ENCODE measurements around the gene MAMLD1. TPM values are rescaled to one million over a fixed set of nuclear protein-coding genes. Genes with fewer than 3 reads are reported as not detected.
A peak's percentile ranks its signal among the peaks of the same experiment; 100 is the strongest.

MAMLD1 gene
- total and polyA plus RNA-seq, 3 experiments from 2014 or later: 1.8 to 7.3 (median 6.2) TPM

- no peaks in the 10 kb centered on the region for H3K4me1 Mint-ChIP-seq
- no peaks in the 10 kb centered on the region for H3K4me1 ChIP-seq (ENCODE audit: insufficient read depth, low read length)
- H3K9me3 Mint-ChIP-seq: peaks cover 0 to 3% (median 0%) of the 10 kb centered on the region in 5 donors
- no peak overlapping the region for H3K4me3 ChIP-seq (ENCODE audit: low read length)
- ChIA-PET CTCF (no interaction called here), POLR2A (no interaction called here)
- no peaks in the 10 kb centered on the region for H3K36me3 ChIP-seq (ENCODE audit: insufficient read depth, low read length)
- DNase-seq: no peak
- no peaks in the 10 kb centered on the region for H3K36me3 Mint-ChIP-seq
- peaks cover 0 to 4% of the 10 kb centered on the region in 2 donors for H3K27me3 Mint-ChIP-seq
- no peak overlapping the region for H3K27ac Mint-ChIP-seq
- no peak overlapping the region for H3K27ac ChIP-seq (ENCODE audit: low read depth, low read length)
- no peak overlapping the region for H3K4me3 Mint-ChIP-seq
- no peaks in the 10 kb centered on the region for H3K27me3 ChIP-seq (ENCODE audit: insufficient read depth, low read length, poor library complexity, severe bottlenecking)
- H3K9me3 ChIP-seq (ENCODE audit: low read length): no peaks in the 10 kb centered on the region
These were observed 36.4 kb upstream of the MAMLD1 start for GRCh38 chrX:150326541-150327247.

DNA sequence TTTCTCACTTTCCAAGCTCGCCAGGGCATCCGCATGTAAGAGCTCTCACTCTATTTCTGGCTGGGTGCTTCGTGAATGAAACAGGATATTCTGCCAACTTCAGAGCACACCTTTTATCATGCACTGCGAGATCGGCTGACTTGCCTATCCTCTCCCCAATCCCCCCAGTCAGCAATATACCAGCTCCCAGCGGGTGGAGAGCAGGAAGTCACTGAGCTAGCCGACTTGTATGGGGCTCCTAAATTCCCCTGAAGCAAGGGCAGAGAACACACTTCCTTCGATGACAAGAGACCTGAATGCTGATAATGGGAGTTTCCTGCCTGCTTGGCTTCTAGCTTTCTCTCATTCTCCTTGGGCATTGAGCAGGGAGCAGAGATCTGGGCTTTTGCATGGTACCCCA is 33.8 kb upstream of the MAMLD1 start:
- Histone ChIP-seq H3K4me3 (ENCODE audit: low read length) (no peak overlapping the region), H3K36me3 (ENCODE audit: insufficient read depth, low read length) (no peaks in the 10 kb centered on the region), H3K27ac (ENCODE audit: low read depth, low read length) (no peak overlapping the region), H3K9me3 (ENCODE audit: low read length) (no peaks in the 10 kb centered on the region), H3K4me1 (ENCODE audit: insufficient read depth, low read length) (no peaks in the 10 kb centered on the region), H3K27me3 (ENCODE audit: insufficient read depth, low read length, poor library complexity, severe bottlenecking) (no peaks in the 10 kb centered on the region)
- POLR2A ChIA-PET: no interaction called here
- CTCF ChIA-PET: no interaction called here
- Mint-ChIP-seq H3K27ac (no peak overlapping the region), H3K36me3 (no peaks in the 10 kb centered on the region), H3K27me3 (peaks cover 0 to 7% of the 10 kb centered on the region in 2 donors), H3K4me3 (no peak overlapping the region), H3K9me3 (no peaks in the 10 kb centered on the region), H3K4me1 (peaks cover 12 to 17% (median 15%) of the 10 kb centered on the region in 3 donors)
- no peak for DNase-seq

- ChIA-PET POLR2A (no interaction called here), CTCF (no interaction called here)
These were observed 33.2 kb upstream of the MAMLD1 start for GRCh38 chrX:150329868-150330267.

DNA sequence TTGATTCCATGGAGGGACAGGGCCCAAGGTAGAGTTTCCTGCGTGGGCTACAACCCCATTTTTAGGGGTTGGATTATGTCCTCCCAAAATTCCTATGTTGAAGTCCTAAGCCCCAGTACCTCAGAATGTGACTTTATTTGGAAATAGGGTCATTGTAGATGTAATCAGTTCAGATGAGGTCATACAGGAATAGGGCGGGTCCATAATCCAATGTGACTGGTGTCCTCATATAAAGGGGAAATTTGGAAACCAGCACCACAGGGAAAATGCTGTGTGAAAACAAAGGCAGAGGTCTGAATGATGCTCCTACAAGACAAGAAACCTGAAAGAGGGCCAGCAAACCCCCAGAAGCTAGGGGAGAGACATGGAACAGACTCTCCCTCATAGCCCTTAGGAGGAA is 31.1 kb upstream of the MAMLD1 start:
- ChIA-PET POLR2A (no interaction called here), CTCF (no interaction called here)
- no peak overlapping the region for H3K4me3 ChIP-seq (ENCODE audit: low read length)
- no peaks in the 10 kb centered on the region for H3K4me1 ChIP-seq (ENCODE audit: insufficient read depth, low read length)
- no peak for DNase-seq
- Mint-ChIP-seq H3K9me3 (no peaks in the 10 kb centered on the region), H3K27me3 (peaks cover 0 to 8% of the 10 kb centered on the region in 2 donors), H3K27ac (peak overlapping the region in 1 of 8 donors; percentile 33), H3K4me1 (peaks cover 12 to 17% (median 15%) of the 10 kb centered on the region in 3 donors), H3K4me3 (no peak overlapping the region), H3K36me3 (no peaks in the 10 kb centered on the region)
- H3K27me3 ChIP-seq (ENCODE audit: insufficient read depth, low read length, poor library complexity, severe bottlenecking): no peaks in the 10 kb centered on the region
- no peaks in the 10 kb centered on the region for H3K36me3 ChIP-seq (ENCODE audit: insufficient read depth, low read length)
- no peak overlapping the region for H3K27ac ChIP-seq (ENCODE audit: low read depth, low read length)
- H3K9me3 ChIP-seq (ENCODE audit: low read length): no peaks in the 10 kb centered on the region

More at GRCh38 chrX:150329868-150330267, 33.2 kb upstream of the MAMLD1 start:
- Mint-ChIP-seq H3K27me3 (peaks cover 0 to 7% of the 10 kb centered on the region in 2 donors), H3K4me3 (no peak overlapping the region), H3K27ac (no peak overlapping the region), H3K9me3 (no peaks in the 10 kb centered on the region), H3K4me1 (peaks cover 12 to 17% (median 15%) of the 10 kb centered on the region in 3 donors), H3K36me3 (no peaks in the 10 kb centered on the region)
- H3K4me1 ChIP-seq (ENCODE audit: insufficient read depth, low read length): no peaks in the 10 kb centered on the region
- DNase-seq: no peak
- no peaks in the 10 kb centered on the region for H3K27me3 ChIP-seq (ENCODE audit: insufficient read depth, low read length, poor library complexity, severe bottlenecking)
- no peak overlapping the region for H3K27ac ChIP-seq (ENCODE audit: low read depth, low read length)
- H3K36me3 ChIP-seq (ENCODE audit: insufficient read depth, low read length): no peaks in the 10 kb centered on the region
- H3K9me3 ChIP-seq (ENCODE audit: low read length): no peaks in the 10 kb centered on the region
- no peak overlapping the region for H3K4me3 ChIP-seq (ENCODE audit: low read length)

- POLR2A ChIA-PET: no interaction called here
- CTCF ChIA-PET: no interaction called here
- Mint-ChIP-seq H3K4me1 (peaks cover 12 to 17% (median 15%) of the 10 kb centered on the region in 3 donors), H3K27me3 (peaks cover 0 to 7% of the 10 kb centered on the region in 2 donors), H3K4me3 (no peak overlapping the region), H3K27ac (no peak overlapping the region), H3K36me3 (no peaks in the 10 kb centered on the region), H3K9me3 (no peaks in the 10 kb centered on the region)
- H3K27me3 ChIP-seq (ENCODE audit: insufficient read depth, low read length, poor library complexity, severe bottlenecking): no peaks in the 10 kb centered on the region
- no peak overlapping the region for H3K4me3 ChIP-seq (ENCODE audit: low read length)
- no peaks in the 10 kb centered on the region for H3K9me3 ChIP-seq (ENCODE audit: low read length)
- no peak overlapping the region for H3K27ac ChIP-seq (ENCODE audit: low read depth, low read length)
- H3K4me1 ChIP-seq (ENCODE audit: insufficient read depth, low read length): no peaks in the 10 kb centered on the region
- no peak for DNase-seq
- H3K36me3 ChIP-seq (ENCODE audit: insufficient read depth, low read length): no peaks in the 10 kb centered on the region
These were observed 29.0 kb upstream of the MAMLD1 start for GRCh38 chrX:150334100-150334499.

GRCh38 chrX:150334981-150335380 is 28.1 kb upstream of the MAMLD1 start:
- H3K4me1 ChIP-seq (ENCODE audit: insufficient read depth, low read length): no peaks in the 10 kb centered on the region
- H3K36me3 Mint-ChIP-seq: no peaks in the 10 kb centered on the region
- peaks cover 0 to 5% of the 10 kb centered on the region in 2 donors for H3K27me3 Mint-ChIP-seq
- no peaks in the 10 kb centered on the region for H3K27me3 ChIP-seq (ENCODE audit: insufficient read depth, low read length, poor library complexity, severe bottlenecking)
- H3K9me3 Mint-ChIP-seq: no peaks in the 10 kb centered on the region
- DNase-seq: no peak
- no peaks in the 10 kb centered on the region for H3K9me3 ChIP-seq (ENCODE audit: low read length)
- H3K4me3 ChIP-seq (ENCODE audit: low read length): no peak overlapping the region
- H3K36me3 ChIP-seq (ENCODE audit: insufficient read depth, low read length): no peaks in the 10 kb centered on the region
- H3K4me3 Mint-ChIP-seq: no peak overlapping the region
- H3K27ac ChIP-seq (ENCODE audit: low read depth, low read length): no peak overlapping the region
- ChIA-PET CTCF (no interaction called here), POLR2A (no interaction called here)
- peak overlapping the region in 1 of 8 donors; percentile 75 for H3K27ac Mint-ChIP-seq
- peaks cover 12 to 17% (median 15%) of the 10 kb centered on the region in 3 donors for H3K4me1 Mint-ChIP-seq

- no peak overlapping the region for H3K27ac ChIP-seq (ENCODE audit: low read depth, low read length)
- Mint-ChIP-seq H3K27me3 (peaks cover 0 to 1% of the 10 kb centered on the region in 2 donors), H3K4me1 (peaks cover 12 to 17% (median 15%) of the 10 kb centered on the region in 3 donors), H3K9me3 (no peaks in the 10 kb centered on the region), H3K4me3 (no peak overlapping the region), H3K36me3 (no peaks in the 10 kb centered on the region), H3K27ac (no peak overlapping the region)
- no peaks in the 10 kb centered on the region for H3K36me3 ChIP-seq (ENCODE audit: insufficient read depth, low read length)
- no peaks in the 10 kb centered on the region for H3K4me1 ChIP-seq (ENCODE audit: insufficient read depth, low read length)
- POLR2A ChIA-PET: no interaction called here
- CTCF ChIA-PET: no interaction called here
- no peak for DNase-seq
- no peaks in the 10 kb centered on the region for H3K27me3 ChIP-seq (ENCODE audit: insufficient read depth, low read length, poor library complexity, severe bottlenecking)
- no peaks in the 10 kb centered on the region for H3K9me3 ChIP-seq (ENCODE audit: low read length)
- H3K4me3 ChIP-seq (ENCODE audit: low read length): no peak overlapping the region
These were observed 26.1 kb upstream of the MAMLD1 start for GRCh38 chrX:150337026-150337425.

DNA sequence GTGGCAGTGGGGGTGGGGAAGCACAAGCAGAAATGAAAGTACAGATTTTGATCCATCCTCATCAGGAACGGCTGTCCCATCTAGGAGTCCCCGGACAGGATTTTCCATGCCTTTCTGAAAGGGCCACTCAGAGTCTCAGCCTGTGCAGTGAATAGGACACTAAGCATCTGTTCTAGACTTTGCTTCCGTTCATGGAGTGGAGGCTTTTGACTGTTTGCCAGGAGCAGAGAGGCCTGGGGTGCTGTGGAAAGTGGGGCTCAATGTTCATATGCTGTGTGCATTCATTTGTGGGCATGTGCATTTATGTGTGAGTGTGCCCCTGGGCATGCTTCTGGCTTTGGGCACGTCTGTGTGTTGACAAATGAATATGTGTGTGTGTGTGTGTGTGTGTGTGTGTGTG is 25.6 kb upstream of the MAMLD1 start:
- POLR2A ChIA-PET: no interaction called here
- H3K9me3 Mint-ChIP-seq: no peaks in the 10 kb centered on the region
- H3K27ac Mint-ChIP-seq: peak overlapping the region in 1 of 8 donors; percentile 25

More for the DNA sequence above, 25.6 kb upstream of the MAMLD1 start:
- Histone ChIP-seq H3K4me1 (ENCODE audit: insufficient read depth, low read length) (no peaks in the 10 kb centered on the region), H3K27me3 (ENCODE audit: insufficient read depth, low read length, poor library complexity, severe bottlenecking) (no peaks in the 10 kb centered on the region), H3K9me3 (ENCODE audit: low read length) (no peaks in the 10 kb centered on the region), H3K4me3 (ENCODE audit: low read length) (no peak overlapping the region), H3K36me3 (ENCODE audit: insufficient read depth, low read length) (no peaks in the 10 kb centered on the region), H3K27ac (ENCODE audit: low read depth, low read length) (no peak overlapping the region)
- Mint-ChIP-seq H3K4me3 (no peak overlapping the region), H3K36me3 (no peaks in the 10 kb centered on the region), H3K4me1 (peaks cover 12 to 15% (median 15%) of the 10 kb centered on the region in 3 donors), H3K27me3 (peaks cover 0 to 1% of the 10 kb centered on the region in 2 donors)
- CTCF ChIA-PET: no interaction called here
- DNase-seq: no peak
